Stimulated activated CD8-positive, alpha-beta memory T cell treated with anti-CD3 and anti-CD28 coated beads, Interleukin-15, amount 100 ng/mL, for 4 hours (primary cell): ENCODE data around the gene AMZ2.

Experiments
- DNase-seq, 2 donors: peaks; one replicate each; pipeline ENCODE4 v3.0.0-alpha.2; 2020; ENCODE audit warnings: low read depth in 2 of 2

AMZ2 gene

DNA sequence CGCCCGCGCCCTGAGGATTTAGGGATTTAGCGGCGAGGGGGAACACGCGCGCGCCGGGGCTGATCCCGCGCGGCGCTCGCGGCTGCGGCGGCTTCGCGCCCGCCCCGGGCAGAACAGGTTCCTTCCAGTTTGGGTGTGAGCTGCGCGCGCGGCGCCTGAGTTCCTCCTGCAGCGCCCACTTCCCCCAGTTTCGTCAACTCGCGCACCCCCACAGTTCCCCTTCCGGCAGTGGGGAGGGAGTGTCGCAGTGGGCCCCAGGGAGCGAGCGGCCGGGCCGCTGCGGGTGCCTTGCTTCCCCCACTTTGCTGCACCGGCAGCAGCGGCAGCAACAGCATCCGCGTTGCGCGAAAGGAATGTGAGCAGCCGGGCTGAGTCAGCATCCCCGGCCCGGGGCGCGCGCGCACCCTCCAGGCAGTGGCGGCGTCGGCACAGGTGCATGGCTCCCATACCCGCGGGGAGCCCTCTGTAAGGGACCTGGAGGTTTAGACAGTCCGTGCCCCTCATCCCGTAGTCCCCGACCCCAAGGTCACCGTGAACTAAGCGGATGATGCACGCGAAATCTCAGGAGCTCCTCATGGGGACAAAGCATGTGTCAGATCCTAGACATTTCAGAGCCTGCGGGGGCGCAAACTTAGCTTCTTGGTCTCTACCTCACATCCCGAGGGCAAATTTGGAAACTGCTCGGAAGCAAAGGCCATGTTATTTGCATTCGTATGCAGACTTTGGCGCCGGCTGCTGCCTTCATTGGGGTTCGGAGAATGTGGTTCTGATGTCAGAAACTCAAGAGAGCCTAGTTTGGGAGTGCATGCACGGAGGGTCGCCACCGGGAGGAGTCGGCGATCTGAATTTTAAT is 44.2 kb downstream of the AMZ2 start:
- peak; percentile 85 to 87 for DNase-seq

DNA sequence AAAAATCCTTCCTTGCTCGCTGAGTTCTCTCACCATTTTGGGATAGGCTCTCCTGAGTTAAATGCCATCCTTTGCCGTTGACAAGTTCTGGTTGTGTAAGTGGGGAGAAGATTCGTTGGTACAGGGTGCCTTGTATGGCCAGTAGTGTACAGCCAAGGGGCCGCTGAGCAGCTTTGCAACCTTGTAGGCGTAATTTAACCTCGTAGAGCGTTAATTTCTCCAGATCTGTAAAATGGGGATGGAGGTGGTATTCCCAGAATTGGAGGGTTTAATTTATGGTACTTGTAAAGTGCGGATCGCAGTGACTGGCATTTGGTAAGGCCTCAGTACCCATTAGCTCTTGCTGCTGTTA is 44.8 kb downstream of the AMZ2 start:
- DNase-seq: no peak

DNA sequence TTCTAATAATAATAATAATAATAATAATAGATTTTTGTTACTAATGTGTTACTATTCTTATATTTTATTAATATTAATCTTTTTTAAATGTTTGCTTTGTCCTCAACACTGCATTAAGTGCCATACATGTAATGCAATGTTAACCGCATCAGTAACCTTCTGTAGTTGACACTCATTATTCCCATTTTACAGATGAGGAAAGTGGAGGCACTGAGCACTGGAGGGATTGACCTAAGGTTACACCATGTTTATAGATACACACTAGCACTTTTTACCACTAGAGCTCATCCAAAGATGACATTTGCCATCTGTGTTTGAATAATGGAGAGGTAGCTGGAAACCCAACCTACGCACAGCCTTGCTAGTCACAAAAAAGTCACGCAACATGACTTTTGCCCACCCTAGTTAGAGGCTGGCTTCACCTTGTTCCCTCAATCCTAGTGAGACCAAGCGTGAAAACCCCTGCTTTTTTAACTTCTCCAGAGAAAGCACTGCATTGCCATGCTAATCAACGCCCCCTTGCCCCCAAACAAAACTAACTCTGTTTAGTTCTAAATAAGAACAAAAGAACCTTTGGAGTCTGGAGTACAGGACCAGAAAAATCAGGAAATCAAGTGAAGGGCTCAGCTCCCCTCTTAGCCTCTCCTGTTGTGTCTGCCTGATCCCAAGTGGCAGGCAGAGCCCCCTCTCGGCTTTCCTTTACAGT is 45.8 kb downstream of the AMZ2 start:
- no peak for DNase-seq

DNA sequence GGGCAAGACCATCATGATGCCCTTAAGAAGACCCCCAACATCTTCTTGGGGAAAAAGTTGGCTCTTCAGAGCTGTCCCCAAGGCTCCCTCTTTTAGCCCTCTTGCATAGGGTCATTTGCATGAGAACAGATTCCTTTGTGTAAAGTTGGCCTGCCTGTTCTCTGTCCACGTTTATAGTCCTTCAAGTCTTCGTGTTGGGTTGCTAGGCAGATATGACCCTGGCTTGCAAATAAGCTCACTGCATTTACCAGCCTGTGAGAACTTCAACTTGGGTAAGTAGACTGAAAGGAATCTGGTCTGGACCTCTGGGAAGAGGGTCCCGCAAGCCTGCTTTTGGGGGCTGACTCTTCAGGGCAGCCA is 46.3 kb downstream of the AMZ2 start:
- DNase-seq: no peak

DNA sequence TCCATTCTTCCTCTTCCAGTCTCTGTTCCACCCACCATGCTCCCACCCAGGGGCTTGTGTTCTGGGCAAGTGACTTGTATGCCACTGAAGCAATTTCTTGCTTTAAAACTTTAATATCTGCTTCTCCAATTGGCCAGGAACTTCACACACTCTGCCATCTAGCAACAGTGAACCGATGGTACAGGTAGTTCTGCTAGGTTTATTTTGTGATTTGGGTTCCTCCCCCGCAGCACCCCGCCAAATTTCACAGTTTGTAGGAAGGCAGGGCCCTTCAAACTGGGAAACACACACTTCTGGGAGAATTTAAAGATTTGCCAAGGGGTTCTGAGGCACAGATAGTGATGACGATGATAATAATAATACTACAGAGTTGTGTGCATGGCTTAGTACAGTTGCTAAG is 46.8 kb downstream of the AMZ2 start:
- no peak for DNase-seq

DNA sequence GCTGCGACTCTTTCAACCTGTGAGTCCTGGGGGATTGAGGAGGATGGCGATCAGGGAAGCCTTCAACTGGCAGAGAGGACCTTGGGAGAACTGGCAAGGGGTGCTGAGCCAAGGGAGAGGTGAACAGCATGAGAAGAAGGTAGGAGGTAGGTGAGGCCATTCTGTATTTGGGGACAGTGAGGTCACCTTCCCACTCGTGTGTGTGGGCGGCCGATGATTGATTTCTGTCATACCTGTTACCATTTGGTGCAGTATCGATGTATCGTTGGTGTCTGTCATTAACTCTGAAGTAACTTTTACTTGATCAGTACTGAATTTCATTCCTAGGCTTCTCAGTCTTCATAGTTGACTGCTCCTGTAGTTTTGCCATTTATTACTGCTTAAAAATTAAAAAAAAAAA is 47.2 kb downstream of the AMZ2 start:
- DNase-seq: no peak

DNA sequence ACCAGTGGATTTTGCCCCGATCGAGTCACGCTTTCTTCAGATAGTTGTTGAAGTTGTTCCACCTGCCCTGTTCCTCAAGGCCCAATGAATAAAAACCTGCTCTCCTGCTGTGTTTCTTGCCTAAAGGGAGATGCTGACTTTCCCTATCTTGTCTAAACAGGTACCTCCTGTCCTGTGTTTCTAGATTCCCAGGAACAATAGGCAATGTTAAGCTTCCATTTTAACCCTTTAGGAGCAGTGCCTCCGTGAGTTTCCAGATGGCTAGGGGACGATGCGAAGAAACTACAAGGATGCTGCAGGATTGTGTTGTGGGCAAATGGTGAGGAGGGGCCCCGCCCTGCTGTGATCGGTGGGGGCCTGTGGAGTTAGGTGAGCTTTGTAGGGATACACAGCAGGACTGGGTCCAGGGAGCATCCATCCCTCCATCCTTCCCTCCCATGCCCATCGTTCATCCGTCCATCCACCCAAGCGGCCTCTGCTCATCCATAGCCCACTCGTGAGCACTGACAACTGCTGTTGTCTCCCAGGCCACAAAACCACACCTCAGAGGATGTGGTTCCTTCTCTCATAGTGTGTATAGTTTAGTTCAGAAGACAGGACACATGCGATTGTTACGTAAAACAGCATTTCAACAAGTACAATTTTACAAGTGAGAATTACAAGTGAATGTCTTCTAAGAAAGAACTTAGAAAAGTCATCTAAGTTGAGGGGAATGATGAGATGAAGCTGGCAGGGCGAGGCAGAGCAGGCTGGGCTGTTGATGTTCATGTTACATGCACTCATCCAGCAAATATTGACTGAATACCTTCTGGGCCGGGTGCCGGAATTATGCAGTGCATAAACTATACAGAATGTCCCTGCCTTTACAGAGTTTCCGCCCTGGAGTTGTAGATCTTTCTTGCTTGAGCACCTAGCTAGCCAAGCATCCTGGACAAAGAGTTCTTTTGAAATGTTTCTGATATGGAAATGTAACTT is 48.7 kb downstream of the AMZ2 start:
- DNase-seq: no peak

DNA sequence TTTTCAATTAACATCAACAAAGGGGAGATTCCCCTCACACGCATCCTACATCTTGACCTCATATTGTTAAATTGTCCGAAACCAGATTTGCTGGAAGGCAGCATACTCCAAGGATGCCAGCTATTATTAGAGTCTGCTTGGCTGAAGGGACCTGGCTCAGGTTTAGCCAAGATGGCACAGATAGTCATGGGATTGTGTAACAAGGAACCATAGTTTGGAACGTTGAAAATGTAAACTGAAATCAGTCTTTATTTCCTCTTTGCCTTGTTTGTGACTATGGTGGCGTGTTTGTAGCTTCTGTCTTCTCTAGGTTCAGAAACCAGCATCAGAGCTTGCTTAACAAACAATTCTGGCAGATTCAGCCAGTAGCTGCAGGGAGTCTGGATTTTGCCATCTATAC is 49.4 kb downstream of the AMZ2 start:
- no peak for DNase-seq

DNA sequence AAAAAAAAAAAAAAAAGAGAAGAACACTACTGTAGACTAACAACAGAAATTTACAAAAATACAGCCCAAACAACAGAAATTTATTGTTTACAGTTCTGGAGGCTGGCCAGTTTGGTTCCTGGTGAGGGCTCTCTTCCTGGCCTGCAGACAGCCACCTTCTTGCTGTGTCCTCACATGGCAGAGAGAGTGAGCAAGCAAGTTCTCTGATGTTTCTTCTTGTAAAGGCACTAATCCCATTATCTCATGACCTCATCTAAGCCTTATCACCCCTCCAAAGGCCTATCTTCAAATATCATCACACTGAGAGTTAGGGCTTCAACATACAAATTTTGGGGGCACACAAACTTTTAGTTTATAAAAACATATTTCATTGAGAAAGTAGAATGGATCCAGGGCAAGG is 50.8 kb downstream of the AMZ2 start:
- no peak for DNase-seq

DNA sequence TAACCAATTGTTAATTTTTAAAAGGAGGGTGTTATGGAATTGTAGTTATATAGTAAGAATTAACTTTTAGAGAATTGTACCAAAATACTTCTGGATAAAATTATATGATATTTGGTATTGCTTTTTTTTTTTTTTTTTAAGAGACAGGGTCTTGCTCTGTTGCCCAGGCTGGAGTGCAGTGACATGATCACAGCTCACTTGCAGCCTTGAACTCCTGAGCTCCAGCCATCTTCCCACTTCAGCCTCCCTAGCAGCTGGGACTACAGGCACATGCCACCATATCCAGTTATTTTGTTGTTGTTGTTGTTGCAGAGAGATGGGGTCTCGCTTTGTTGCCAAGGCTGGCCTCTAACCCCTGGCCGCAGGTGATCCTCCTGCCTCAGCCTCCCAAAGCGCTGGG is 52.0 kb downstream of the AMZ2 start:
- DNase-seq: no peak

DNA sequence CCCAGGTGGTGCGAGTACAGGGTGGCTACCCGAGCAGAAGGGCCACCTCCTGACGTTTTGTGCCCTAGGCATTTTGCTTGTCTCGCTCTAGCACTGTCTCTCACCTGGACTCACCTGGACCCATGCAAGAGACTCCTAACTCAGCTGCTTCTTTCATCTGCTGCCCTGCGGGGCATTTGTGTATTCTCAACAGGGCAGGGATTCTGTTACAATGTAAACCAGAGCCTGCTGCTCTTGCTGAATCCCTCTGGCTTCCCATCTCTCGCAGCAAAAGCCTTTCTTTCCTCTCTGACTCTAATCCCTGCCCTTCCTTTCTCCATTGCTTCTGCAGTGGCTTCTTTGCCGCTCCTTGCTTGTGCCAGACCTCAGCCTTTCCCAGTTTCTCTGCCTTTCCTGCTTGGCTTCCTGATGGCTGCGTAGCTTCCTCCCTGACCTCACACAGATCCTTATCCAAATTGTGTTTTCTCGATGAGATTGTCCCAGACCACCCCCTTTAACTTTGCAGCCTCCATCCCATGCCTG is 53.7 kb downstream of the AMZ2 start:
- no peak for DNase-seq

DNA sequence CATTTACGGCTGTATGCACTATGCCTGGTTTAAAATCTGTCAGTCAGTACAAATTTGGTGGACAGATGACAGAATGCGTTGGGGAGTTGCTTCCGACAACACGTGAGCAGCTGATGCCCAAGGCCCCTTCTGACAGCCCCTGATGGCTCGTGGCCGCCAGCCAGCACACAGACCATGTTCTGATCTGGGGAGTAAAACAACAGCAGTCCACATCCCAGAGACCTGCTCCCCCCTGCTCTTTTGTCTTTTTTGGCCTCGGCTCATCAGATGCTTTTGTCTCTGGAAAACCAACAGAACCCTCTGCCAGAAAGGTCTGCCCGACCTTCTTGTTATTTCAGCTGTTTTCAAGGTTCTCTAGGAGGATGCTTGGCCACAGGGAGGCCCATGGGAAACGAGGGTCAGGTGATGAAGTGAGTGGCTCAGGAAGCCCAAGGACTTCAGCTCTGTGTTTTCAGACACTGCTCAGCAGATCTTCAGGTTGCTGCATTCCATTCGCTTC is 54.3 kb downstream of the AMZ2 start:
- DNase-seq: no peak

DNA sequence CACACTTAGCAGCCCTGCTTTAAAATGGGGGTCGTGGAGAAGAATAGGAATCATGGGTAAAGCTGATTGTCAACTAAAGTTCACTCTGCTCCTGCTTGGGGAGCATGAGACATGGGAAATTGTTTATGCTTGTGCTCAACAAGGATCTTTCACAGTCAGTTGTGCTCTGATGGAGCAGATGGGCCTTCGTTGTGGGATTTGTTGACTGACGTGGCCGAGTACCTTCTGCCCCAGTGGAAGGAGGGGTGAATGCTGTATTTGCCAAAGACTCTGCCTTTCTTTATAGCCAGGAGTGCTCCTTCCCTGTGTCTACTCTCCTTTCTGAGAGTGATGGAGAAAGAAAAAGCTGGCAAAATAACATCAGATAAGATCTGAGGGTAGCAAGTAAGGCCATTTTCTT is 54.8 kb downstream of the AMZ2 start:
- DNase-seq: no peak

DNA sequence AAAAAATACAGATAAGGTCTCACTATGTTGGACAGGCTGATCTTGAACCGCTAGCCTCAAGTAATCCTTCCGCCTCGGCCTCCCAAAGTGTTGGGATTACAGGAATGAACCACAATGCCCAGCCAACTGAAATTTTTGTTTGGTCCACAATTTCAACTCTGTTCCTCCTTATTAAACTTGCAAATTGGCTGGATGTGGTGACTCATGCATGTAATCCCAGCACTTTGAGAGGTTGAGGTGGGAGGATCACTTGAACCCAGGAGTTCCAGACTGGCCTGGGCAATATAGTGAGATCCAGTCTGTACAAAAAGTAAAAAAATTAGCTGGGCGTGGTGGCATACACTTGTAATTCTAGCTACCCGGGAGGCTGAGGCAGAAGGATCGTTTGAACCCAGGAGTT is 56.9 kb downstream of the AMZ2 start:
- DNase-seq: no peak

DNA sequence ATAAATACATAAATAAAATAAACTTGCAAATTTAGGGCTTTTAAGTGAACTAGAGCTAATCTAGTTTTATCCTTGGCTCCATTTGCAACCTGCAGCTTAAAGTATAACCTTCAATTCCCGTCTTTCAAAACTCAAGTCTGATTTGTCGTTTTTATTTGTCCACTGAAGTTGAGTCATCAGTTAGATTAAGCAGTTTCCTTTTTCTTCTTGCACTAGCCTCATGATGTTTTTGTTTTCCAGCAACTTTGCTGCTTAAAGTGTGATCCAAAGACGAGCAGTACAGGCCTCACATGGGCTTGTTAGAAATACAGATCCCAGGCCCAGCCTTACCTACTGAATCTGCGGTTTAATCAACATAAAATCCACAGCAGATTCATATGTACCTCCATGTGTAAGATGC is 57.3 kb downstream of the AMZ2 start:
- no peak for DNase-seq
